ENCODE data around the gene VCX3A. TPM values are rescaled to one million over a fixed set of nuclear protein-coding genes. Genes with fewer than 3 reads are reported as not detected.
"Not testable (repeated sequence)": the region's sequence is repeated elsewhere in the genome, so short reads cannot be mapped to it uniquely, and the experiment has no call there.

Gene VCX3A
- total RNA-seq: not detected

DNA sequence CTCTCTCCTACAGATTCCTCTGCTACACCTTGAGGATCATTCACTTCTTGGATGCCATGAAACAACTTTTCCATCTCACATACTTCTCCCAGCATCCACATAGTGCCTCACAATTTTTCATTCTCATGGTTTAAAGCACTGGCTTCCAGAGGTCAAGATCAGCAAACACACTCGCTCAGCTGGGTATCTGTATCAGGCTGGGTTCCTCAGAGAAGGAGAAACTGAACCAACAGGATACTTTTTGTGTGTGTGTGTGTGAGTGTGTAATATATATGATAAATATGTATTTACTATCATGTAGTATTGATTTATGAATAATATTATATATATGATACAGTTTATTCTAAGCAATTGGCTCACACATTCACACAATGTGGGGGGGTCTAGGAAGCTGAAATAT, at the start of gene VCX3A:
Gene VCX3A (minus strand): TSS at position 101 of the 400 bp plus-strand sequence. CDS start 621 bp downstream, outside the sequence.
- DNase-seq; POLR2A ChIA-PET; H3K27me3 Mint-ChIP-seq (ENCODE audit: low read depth); H3K27ac Mint-ChIP-seq; H3K4me1 Mint-ChIP-seq (ENCODE audit: low read depth); CTCF ChIA-PET; H3K4me3 Mint-ChIP-seq; H3K9me3 Mint-ChIP-seq (ENCODE audit: insufficient read depth); H3K36me3 Mint-ChIP-seq (ENCODE audit: low read depth); ATAC-seq: not testable (repeated sequence)

DNA sequence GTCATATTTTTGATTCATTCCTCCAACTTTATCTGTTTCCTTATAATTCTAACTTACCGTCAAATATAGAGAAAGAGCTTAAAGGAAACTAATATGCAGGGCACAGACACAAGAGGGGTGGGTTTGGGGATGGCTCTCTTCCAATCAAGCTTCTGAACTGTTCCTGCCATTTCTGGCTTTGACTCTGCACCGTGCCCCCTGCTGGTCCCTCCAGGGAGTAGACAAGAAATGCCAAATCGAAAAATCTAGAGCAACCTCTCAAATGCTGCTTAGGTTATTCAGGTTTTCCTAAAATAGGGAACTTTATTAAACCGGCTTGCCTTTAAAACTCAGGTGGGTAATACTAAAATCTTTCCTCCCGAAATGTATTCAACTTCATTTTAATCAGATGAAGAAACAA, 39.8 kb upstream of the VCX3A start:
- H3K27me3 Mint-ChIP-seq (ENCODE audit: low read depth): no peaks in the 10 kb centered on the region
- CTCF ChIA-PET: no interaction called here
- POLR2A ChIA-PET: no interaction called here
- no peaks in the 10 kb centered on the region for H3K4me1 Mint-ChIP-seq (ENCODE audit: low read depth)
- no peak overlapping the region for H3K27ac Mint-ChIP-seq
- no peak overlapping the region for H3K4me3 Mint-ChIP-seq
- no peaks in the 10 kb centered on the region for H3K9me3 Mint-ChIP-seq (ENCODE audit: insufficient read depth)
- no peak for ATAC-seq
- no peak for DNase-seq
- no peaks in the 10 kb centered on the region for H3K36me3 Mint-ChIP-seq (ENCODE audit: low read depth)

DNA sequence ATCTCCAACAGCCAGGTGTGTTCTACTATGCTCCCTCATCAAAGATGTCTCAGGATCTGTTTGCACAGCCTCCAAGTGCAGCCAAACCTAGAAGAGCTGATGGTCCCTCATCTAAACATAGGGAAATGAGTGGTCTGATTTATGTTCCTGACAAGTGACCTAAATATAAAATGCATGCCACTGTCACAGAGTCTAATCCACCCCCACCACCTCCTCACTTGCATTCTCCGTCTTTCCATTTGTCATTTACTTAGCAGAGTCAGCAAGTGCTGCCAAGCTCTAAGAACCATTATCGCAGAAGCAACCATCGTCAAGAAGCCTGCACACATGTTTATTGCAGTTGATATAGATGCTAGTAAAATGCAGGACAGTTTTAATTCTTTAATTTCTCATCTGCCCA, 33.1 kb upstream of the VCX3A start:
- DNase-seq: no peak
- Mint-ChIP-seq H3K36me3 (ENCODE audit: low read depth) (no peaks in the 10 kb centered on the region), H3K4me3 (no peak overlapping the region), H3K9me3 (ENCODE audit: insufficient read depth) (no peaks in the 10 kb centered on the region), H3K4me1 (ENCODE audit: low read depth) (no peaks in the 10 kb centered on the region), H3K27me3 (ENCODE audit: low read depth) (no peaks in the 10 kb centered on the region), H3K27ac (no peak overlapping the region)
- ChIA-PET CTCF (no interaction called here), POLR2A (no interaction called here)
- no peak for ATAC-seq

DNA sequence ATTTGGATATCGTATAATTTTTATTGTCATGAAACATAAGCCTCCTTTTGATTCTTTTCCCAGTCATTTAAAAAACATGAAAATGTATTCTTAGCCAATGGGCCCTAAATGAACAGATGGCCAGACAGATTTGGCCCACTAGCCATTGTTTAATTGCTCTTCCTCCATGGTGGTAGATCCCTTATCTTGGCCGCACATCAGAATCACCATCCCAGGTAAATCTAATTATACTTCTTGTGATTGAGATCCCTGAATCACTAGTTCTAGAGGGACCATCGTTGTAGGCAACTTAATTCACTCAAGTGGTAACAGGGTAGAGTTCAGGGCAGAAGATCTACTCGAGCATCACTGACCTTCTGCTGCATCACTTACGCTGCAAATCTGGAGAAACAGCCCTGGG, 24.1 kb upstream of the VCX3A start:
- Mint-ChIP-seq H3K4me3 (no peak overlapping the region), H3K27me3 (ENCODE audit: low read depth) (no peaks in the 10 kb centered on the region), H3K9me3 (ENCODE audit: insufficient read depth) (peaks cover 1% of the 10 kb centered on the region), H3K4me1 (ENCODE audit: low read depth) (no peaks in the 10 kb centered on the region), H3K27ac (no peak overlapping the region), H3K36me3 (ENCODE audit: low read depth) (no peaks in the 10 kb centered on the region)
- ChIA-PET CTCF (no interaction called here), POLR2A (no interaction called here)
- no peak for DNase-seq
- no peak for ATAC-seq

DNA sequence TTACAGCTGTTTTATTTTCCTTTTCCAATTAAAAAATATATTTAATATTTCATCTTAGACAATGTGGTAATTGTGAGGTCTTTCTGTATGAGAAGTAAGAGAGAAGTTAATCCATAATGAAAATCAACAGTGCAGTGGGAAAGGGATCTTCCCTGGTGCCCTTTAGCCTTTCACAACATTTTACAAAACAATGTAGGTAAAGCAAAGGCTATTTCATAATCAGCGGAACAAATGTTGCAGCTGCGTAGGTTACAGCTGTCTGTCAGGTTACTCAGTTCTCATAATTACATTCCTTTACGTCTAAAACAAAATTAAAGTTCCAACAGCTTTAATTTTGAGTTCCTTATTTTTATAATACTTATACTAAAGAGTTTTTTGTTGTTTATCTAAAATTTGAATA, 22.8 kb upstream of the VCX3A start:
- POLR2A ChIA-PET: no interaction called here
- peaks cover 5% of the 10 kb centered on the region for H3K9me3 Mint-ChIP-seq (ENCODE audit: insufficient read depth)
- H3K27ac Mint-ChIP-seq: no peak overlapping the region
- H3K36me3 Mint-ChIP-seq (ENCODE audit: low read depth): no peaks in the 10 kb centered on the region
- CTCF ChIA-PET: no interaction called here
- no peaks in the 10 kb centered on the region for H3K4me1 Mint-ChIP-seq (ENCODE audit: low read depth)
- ATAC-seq (no peak), DNase-seq (no peak)
- H3K27me3 Mint-ChIP-seq (ENCODE audit: low read depth): no peaks in the 10 kb centered on the region
- no peak overlapping the region for H3K4me3 Mint-ChIP-seq

DNA sequence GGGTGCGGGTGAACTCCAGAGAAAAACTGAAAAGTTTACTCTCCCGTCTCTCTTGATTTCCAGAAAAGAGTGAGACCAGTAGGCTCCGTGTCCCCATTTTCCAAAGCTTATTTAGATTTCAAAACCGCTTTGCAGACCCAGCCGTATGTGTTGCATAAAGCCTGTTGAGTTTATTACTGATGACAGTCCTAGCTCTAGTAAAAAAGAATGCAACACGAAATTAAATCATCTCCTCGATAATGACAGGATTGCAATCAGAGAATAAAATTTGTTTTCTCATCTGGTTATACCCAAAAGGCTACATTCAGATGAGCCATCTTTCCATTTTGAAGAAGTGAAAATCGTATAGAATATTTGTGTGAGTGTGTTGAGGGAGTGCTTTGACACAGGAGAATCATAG, 16.1 kb upstream of the VCX3A start:
- no peak overlapping the region for H3K4me3 Mint-ChIP-seq
- no peak for DNase-seq
- ChIA-PET POLR2A (no interaction called here), CTCF (no interaction called here)
- H3K27me3 Mint-ChIP-seq (ENCODE audit: low read depth): no peaks in the 10 kb centered on the region
- H3K27ac Mint-ChIP-seq: no peak overlapping the region
- ATAC-seq: no peak
- H3K9me3 Mint-ChIP-seq (ENCODE audit: insufficient read depth): peaks cover 5% of the 10 kb centered on the region
- H3K36me3 Mint-ChIP-seq (ENCODE audit: low read depth): no peaks in the 10 kb centered on the region
- no peaks in the 10 kb centered on the region for H3K4me1 Mint-ChIP-seq (ENCODE audit: low read depth)

DNA sequence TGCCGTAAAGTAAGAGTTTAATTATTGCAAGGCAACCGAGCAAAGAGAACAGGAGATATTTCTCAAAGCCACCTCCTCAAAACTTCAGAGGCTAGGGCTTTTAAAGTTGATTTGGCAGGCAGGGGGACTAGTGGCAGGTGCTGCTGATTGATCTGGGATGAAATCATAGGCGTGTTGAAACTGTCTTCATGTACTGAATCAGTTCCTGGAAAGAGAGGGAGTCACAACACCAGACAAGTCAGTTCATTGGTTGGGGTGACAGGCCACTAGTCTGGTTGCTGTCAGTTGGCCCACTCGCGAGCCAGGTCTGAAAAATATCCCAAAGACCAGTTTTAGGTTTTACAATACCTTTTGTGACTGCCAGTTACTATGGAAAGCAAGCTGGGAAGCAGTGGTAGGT, 10.8 kb upstream of the VCX3A start:
- CTCF ChIA-PET: no interaction called here

DNA sequence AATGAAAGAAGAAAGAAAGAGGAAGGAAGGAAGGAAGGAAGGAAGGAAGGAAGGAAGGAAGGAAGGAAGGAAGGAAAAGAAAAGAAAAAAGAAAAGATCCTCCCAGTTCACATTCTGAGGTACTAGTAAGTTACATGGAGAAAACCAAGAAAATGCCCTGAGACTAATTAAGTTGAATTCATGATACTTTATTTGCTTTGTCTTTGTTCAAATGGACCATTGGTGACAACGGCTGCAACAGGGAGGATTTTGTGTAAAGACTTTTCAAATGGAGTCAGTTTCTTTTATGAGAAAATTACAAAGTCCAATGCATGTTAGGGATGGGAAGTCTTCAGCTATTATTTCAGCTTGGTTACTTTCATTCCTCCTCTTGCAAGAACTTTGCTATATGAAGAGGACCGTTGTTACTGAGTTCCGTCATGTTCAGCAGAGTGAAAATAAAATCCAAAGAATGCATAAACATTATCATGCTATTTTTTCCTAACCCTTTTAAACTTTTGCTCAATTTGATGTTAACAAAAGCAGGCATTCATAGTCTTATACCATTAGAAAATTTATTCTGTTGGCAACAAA, 8.3 kb downstream of the VCX3A start:
- DNase-seq: no peak
- Mint-ChIP-seq H3K9me3 (ENCODE audit: insufficient read depth) (no peaks in the 10 kb centered on the region), H3K36me3 (ENCODE audit: low read depth) (no peaks in the 10 kb centered on the region), H3K4me1 (ENCODE audit: low read depth) (no peaks in the 10 kb centered on the region), H3K4me3 (no peak overlapping the region), H3K27ac (no peak overlapping the region), H3K27me3 (ENCODE audit: low read depth) (no peaks in the 10 kb centered on the region)
- CTCF ChIA-PET: no interaction called here
- ATAC-seq: no peak
- POLR2A ChIA-PET: no interaction called here

More for the DNA sequence above, 10.8 kb upstream of the VCX3A start:
- H3K36me3 Mint-ChIP-seq (ENCODE audit: low read depth): no peaks in the 10 kb centered on the region
- no peaks in the 10 kb centered on the region for H3K4me1 Mint-ChIP-seq (ENCODE audit: low read depth)
- POLR2A ChIA-PET: no interaction called here
- no peaks in the 10 kb centered on the region for H3K27me3 Mint-ChIP-seq (ENCODE audit: low read depth)
- H3K27ac Mint-ChIP-seq: no peak overlapping the region
- no peaks in the 10 kb centered on the region for H3K9me3 Mint-ChIP-seq (ENCODE audit: insufficient read depth)
- ATAC-seq (no peak), DNase-seq (no peak)
- no peak overlapping the region for H3K4me3 Mint-ChIP-seq

DNA sequence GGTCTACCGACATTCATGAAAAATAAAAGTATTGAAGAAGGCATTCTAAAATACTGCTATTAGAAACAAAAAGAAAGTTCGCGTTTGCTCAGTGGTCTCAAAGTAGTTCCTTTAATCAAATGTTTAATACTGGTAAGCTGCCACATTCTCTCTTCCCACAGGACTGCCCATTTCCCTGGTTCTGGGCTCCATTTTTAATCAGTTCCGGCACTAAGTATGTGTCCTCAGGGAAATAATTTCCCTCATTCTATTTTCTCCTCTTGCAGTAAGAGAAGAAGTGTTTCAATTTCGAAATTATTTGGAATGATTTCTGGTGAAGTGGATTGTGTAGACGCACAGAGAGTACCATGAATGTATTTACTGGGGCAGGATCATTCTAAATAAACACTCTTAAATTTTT, 17.5 kb downstream of the VCX3A start:
- CTCF ChIA-PET: no interaction called here

DNA sequence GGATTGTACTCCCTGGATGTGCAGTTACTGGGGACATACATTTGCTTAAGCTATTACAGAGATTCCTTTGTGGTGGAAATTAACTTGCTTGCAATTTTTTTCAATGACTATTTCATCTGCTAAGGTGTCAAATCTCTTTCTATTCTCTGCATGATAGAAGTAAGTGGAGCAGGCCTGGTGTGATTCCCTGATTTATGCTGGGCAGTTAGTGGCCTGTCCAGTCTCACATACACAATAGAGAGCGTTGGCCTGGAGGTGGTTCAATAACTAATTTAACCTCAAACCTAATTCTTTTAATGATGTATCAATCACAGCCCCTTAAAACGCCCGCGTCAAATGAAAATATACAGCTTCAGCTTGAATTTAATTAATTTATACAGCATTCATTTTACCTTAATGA, 28.5 kb downstream of the VCX3A start:
- no peak overlapping the region for H3K27ac Mint-ChIP-seq
- H3K4me1 Mint-ChIP-seq (ENCODE audit: low read depth): no peaks in the 10 kb centered on the region

More for the DNA sequence above, 17.5 kb downstream of the VCX3A start:
- POLR2A ChIA-PET: no interaction called here
- ATAC-seq (no peak), DNase-seq (no peak)
- H3K9me3 Mint-ChIP-seq (ENCODE audit: insufficient read depth): no peaks in the 10 kb centered on the region
- H3K4me3 Mint-ChIP-seq: no peak overlapping the region
- no peak overlapping the region for H3K27ac Mint-ChIP-seq
- no peaks in the 10 kb centered on the region for H3K27me3 Mint-ChIP-seq (ENCODE audit: low read depth)
- H3K36me3 Mint-ChIP-seq (ENCODE audit: low read depth): no peaks in the 10 kb centered on the region
- no peaks in the 10 kb centered on the region for H3K4me1 Mint-ChIP-seq (ENCODE audit: low read depth)

DNA sequence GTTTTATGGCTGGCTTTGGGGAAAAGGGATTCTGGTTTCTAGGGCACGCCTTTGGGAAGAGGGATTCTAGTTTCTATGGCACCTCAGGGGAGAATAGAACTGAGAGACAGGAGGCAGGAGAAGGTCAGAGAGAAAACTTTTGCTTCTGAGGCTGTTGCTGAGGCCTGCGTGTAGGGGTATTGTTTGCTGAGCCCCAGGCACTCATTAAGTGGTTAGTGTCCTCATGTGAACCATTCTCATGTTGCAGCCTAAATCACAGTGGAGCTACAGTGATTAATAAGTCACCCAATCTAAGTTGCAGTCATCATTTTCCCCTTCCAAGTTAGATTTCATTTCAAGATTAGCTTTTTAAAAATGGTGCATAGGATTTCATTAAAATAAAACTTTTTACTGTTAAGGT, 29.0 kb downstream of the VCX3A start:
- no peaks in the 10 kb centered on the region for H3K9me3 Mint-ChIP-seq (ENCODE audit: insufficient read depth)
- ATAC-seq: no peak
- no peak overlapping the region for H3K27ac Mint-ChIP-seq
- ChIA-PET CTCF (interaction anchor here (0.6 kb wide), 1 partner anchor 485 kb away, joined by 3 read pairs; no protein-coding TSS in a partner anchor), POLR2A (no interaction called here)
- no peaks in the 10 kb centered on the region for H3K4me1 Mint-ChIP-seq (ENCODE audit: low read depth)
- no peak for DNase-seq
- H3K4me3 Mint-ChIP-seq: no peak overlapping the region
- no peaks in the 10 kb centered on the region for H3K36me3 Mint-ChIP-seq (ENCODE audit: low read depth)
- no peaks in the 10 kb centered on the region for H3K27me3 Mint-ChIP-seq (ENCODE audit: low read depth)

More for the DNA sequence above, 28.5 kb downstream of the VCX3A start:
- DNase-seq (no peak), ATAC-seq (no peak)
- no peak overlapping the region for H3K4me3 Mint-ChIP-seq
- no peaks in the 10 kb centered on the region for H3K36me3 Mint-ChIP-seq (ENCODE audit: low read depth)
- H3K9me3 Mint-ChIP-seq (ENCODE audit: insufficient read depth): no peaks in the 10 kb centered on the region
- ChIA-PET POLR2A (no interaction called here), CTCF (interaction anchor here (0.6 kb wide), 1 partner anchor 486 kb away, joined by 3 read pairs; no protein-coding TSS in a partner anchor)
- no peaks in the 10 kb centered on the region for H3K27me3 Mint-ChIP-seq (ENCODE audit: low read depth)

DNA sequence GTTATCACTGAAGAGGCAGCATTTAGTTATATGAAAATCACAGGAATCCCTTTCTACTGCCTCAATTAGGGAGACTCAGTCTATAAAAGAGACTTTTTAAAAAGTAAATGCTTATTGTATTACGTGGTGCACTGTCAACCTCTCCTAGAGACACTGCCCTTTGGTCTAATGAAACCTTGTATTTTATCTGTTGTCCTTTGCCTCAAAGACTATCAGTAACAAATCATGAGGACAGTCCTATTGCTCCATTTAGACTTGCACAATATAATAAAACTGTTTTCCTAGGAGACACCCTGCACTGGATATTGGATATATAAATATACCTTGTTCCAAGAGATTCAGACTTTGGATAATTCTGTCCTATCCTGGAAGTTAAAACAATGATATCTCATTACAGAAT, 34.2 kb downstream of the VCX3A start:
- no peak overlapping the region for H3K27ac Mint-ChIP-seq
- no peaks in the 10 kb centered on the region for H3K4me1 Mint-ChIP-seq (ENCODE audit: low read depth)
- no peak overlapping the region for H3K4me3 Mint-ChIP-seq
- ChIA-PET CTCF (no interaction called here), POLR2A (no interaction called here)
- H3K36me3 Mint-ChIP-seq (ENCODE audit: low read depth): no peaks in the 10 kb centered on the region
- DNase-seq: no peak
- H3K9me3 Mint-ChIP-seq (ENCODE audit: insufficient read depth): no peaks in the 10 kb centered on the region
- no peaks in the 10 kb centered on the region for H3K27me3 Mint-ChIP-seq (ENCODE audit: low read depth)
- no peak for ATAC-seq

DNA sequence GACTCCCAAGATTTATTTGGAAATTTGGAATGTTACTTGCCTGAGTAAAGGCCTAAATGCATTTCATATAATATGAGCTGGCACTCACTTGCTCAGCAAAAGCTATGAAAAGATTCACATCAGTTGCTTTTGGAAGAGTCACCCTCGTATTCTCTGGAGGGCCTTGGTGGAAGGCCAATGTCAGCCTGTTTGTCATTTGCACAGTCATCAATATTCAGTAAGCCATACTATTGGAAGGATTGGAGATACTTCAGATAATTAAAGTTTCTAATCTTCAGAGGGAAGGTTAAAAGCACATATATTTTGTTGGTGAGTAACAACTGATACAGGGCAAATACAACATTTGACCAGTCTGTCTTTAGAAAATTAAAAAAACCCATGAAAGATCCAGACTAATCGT, 36.6 kb downstream of the VCX3A start:
- H3K27ac Mint-ChIP-seq: no peak overlapping the region
- no peaks in the 10 kb centered on the region for H3K36me3 Mint-ChIP-seq (ENCODE audit: low read depth)
- H3K4me3 Mint-ChIP-seq: no peak overlapping the region
- ChIA-PET CTCF (no interaction called here), POLR2A (no interaction called here)
- H3K27me3 Mint-ChIP-seq (ENCODE audit: low read depth): no peaks in the 10 kb centered on the region
- ATAC-seq: no peak
- no peaks in the 10 kb centered on the region for H3K4me1 Mint-ChIP-seq (ENCODE audit: low read depth)
- H3K9me3 Mint-ChIP-seq (ENCODE audit: insufficient read depth): no peaks in the 10 kb centered on the region
- DNase-seq: no peak
